IPS-15b (cell line): ENCODE measurements around the gene MLANA.

Source experiments
- H3K27me3 ChIP-seq: one replicate; pipeline ENCODE4 v1.6.1; 2013; ENCODE audit warnings: low read length; ENCODE audit not compliant: control insufficient read depth, insufficient read depth
- H3K36me3 ChIP-seq: one replicate; pipeline ENCODE4 v1.6.1; 2013; ENCODE audit warnings: low read length; ENCODE audit not compliant: control insufficient read depth, insufficient read depth
- H3K4me1 ChIP-seq: one replicate; pipeline ENCODE4 v1.6.1; 2013; ENCODE audit warnings: mild to moderate bottlenecking, low read length; ENCODE audit not compliant: control insufficient read depth, insufficient read depth
- H3K4me3 ChIP-seq: one replicate; pipeline ENCODE4 v1.5.1; 2013; ENCODE audit warnings: low read depth, low read length
- H3K9ac ChIP-seq: one replicate; pipeline ENCODE4 v1.6.1; 2013; ENCODE audit warnings: low read depth, mild to moderate bottlenecking, low read length
- H3K9me3 ChIP-seq: one replicate; pipeline ENCODE4 v1.6.1; 2013; ENCODE audit warnings: mild to moderate bottlenecking, low read length; ENCODE audit not compliant: control insufficient read depth, insufficient read depth

MLANA gene

GRCh38 chr9:5853617-5854016, 37.1 kb upstream of the MLANA start:
- Histone ChIP-seq H3K36me3 (no peaks in the 10 kb centered on the region), H3K27me3 (no peaks in the 10 kb centered on the region), H3K9me3 (no peaks in the 10 kb centered on the region), H3K9ac (no peak overlapping the region), H3K4me3 (no peak overlapping the region), H3K4me1 (no peaks in the 10 kb centered on the region)

DNA sequence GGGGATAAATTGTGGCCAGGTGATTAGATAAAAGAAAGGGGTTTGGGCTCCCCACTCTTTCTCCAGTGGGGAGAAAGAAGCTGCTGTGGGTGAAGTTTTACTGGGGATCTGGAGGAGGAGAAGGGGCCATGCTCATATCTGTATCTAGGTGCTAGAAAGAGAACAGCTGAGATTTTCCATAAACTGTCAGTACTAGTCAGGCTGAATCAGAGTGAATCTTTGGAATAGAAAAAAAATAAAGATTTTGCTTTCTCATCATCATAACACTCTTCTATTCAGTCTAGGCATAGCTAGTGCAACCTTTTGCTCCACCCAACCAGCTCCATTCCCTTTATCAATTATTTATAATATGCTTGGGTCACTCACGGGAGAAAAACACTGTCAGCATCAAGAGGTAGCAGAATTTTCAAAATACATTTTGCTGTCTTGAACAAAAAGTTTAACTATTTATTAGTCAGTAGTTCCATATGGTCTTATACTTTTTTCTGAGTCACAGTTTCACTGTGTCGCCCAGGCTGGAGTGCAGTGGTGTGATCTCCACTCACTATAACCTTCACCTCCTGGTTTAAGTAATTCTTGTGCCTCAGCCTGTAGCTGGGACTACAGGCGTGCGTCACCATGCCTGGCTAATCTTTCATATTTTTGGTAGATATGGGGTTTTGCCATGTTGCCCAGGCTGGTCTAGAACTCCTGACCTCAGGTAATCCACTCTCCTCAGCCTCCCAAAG, 36.5 kb upstream of the MLANA start:
- H3K9me3 ChIP-seq: no peaks in the 10 kb centered on the region

GRCh38 chr9:5857928-5858327, 32.8 kb upstream of the MLANA start:
- H3K4me3 ChIP-seq: no peak overlapping the region
- no peaks in the 10 kb centered on the region for H3K9me3 ChIP-seq
- no peaks in the 10 kb centered on the region for H3K36me3 ChIP-seq
- H3K4me1 ChIP-seq: no peaks in the 10 kb centered on the region
- no peaks in the 10 kb centered on the region for H3K27me3 ChIP-seq
- no peak overlapping the region for H3K9ac ChIP-seq

More for the DNA sequence above, 36.5 kb upstream of the MLANA start:
- H3K4me3 ChIP-seq: no peak overlapping the region
- H3K36me3 ChIP-seq: no peaks in the 10 kb centered on the region
- H3K9ac ChIP-seq: no peak overlapping the region
- no peaks in the 10 kb centered on the region for H3K27me3 ChIP-seq
- no peaks in the 10 kb centered on the region for H3K4me1 ChIP-seq

GRCh38 chr9:5858833-5859232, 31.9 kb upstream of the MLANA start:
- Histone ChIP-seq H3K9me3 (no peaks in the 10 kb centered on the region), H3K9ac (no peak overlapping the region), H3K4me3 (no peak overlapping the region), H3K4me1 (no peaks in the 10 kb centered on the region), H3K36me3 (no peaks in the 10 kb centered on the region), H3K27me3 (no peaks in the 10 kb centered on the region)

GRCh38 chr9:5863092-5863746, 27.5 kb upstream of the MLANA start:
- Histone ChIP-seq H3K9me3 (no peaks in the 10 kb centered on the region), H3K9ac (no peak overlapping the region), H3K4me3 (no peak overlapping the region), H3K36me3 (no peaks in the 10 kb centered on the region), H3K4me1 (no peaks in the 10 kb centered on the region), H3K27me3 (no peaks in the 10 kb centered on the region)

- Histone ChIP-seq H3K4me3 (no peak overlapping the region), H3K9me3 (no peaks in the 10 kb centered on the region), H3K4me1 (no peaks in the 10 kb centered on the region), H3K27me3 (no peaks in the 10 kb centered on the region), H3K9ac (no peak overlapping the region), H3K36me3 (no peaks in the 10 kb centered on the region)
Observed at GRCh38 chr9:5864446-5864845, 26.2 kb upstream of the MLANA start.

GRCh38 chr9:5866272-5866671, 24.4 kb upstream of the MLANA start:
- no peak overlapping the region for H3K4me3 ChIP-seq
- no peaks in the 10 kb centered on the region for H3K4me1 ChIP-seq
- peaks cover 3% of the 10 kb centered on the region for H3K27me3 ChIP-seq
- H3K9me3 ChIP-seq: no peaks in the 10 kb centered on the region
- no peak overlapping the region for H3K9ac ChIP-seq
- H3K36me3 ChIP-seq: no peaks in the 10 kb centered on the region

GRCh38 chr9:5866685-5867084, 24.0 kb upstream of the MLANA start:
- Histone ChIP-seq H3K4me1 (no peaks in the 10 kb centered on the region), H3K9ac (no peak overlapping the region), H3K27me3 (peaks cover 3% of the 10 kb centered on the region), H3K9me3 (no peaks in the 10 kb centered on the region), H3K4me3 (no peak overlapping the region), H3K36me3 (no peaks in the 10 kb centered on the region)

- Histone ChIP-seq H3K4me3 (no peak overlapping the region), H3K36me3 (no peaks in the 10 kb centered on the region), H3K27me3 (peaks cover 3% of the 10 kb centered on the region), H3K4me1 (peaks cover 4% of the 10 kb centered on the region), H3K9me3 (no peaks in the 10 kb centered on the region), H3K9ac (no peak overlapping the region)
Observed at GRCh38 chr9:5868235-5868634, 22.5 kb upstream of the MLANA start.

DNA sequence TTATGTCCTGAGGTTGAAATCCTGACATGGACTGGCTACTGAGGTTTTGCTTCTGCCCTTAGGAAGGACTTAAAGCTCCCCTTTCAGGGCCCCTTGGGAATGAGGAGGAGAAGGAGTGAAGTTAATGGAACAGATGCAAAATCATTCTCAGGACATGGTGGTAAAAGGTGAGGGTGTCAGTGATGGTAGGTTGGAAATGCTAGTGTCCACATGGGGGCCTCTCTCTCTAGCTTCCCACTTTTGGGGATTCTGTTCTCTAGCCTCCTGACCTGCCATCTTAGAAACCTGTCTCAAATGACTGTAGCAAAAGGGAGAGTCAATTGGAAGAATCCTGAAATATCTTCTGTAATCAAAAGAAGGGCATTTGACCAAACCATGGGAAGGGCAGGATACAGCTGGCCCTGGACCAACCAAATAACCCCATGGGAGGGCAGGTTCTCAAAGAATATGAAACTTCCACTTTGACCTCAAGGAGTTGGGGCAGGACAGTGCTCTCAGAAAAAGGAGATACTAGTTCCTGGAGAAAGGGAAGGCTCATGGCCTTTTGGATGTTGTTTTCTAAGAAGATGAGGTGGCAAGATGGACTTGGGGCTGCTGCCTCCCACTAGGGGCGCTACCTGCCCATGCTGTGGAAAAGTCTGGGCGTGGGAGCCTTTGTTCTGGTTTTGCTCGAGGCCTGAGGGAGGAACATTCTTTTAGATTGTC, 21.2 kb upstream of the MLANA start:
- H3K36me3 ChIP-seq: no peaks in the 10 kb centered on the region
- H3K9me3 ChIP-seq: no peaks in the 10 kb centered on the region
- no peak overlapping the region for H3K9ac ChIP-seq
- H3K27me3 ChIP-seq: peaks cover 3% of the 10 kb centered on the region
- peaks cover 4% of the 10 kb centered on the region for H3K4me1 ChIP-seq
- H3K4me3 ChIP-seq: no peak overlapping the region

GRCh38 chr9:5870020-5870339, 20.7 kb upstream of the MLANA start:
- no peak overlapping the region for H3K9ac ChIP-seq
- no peaks in the 10 kb centered on the region for H3K36me3 ChIP-seq
- H3K9me3 ChIP-seq: no peaks in the 10 kb centered on the region
- no peak overlapping the region for H3K4me3 ChIP-seq
- peaks cover 3% of the 10 kb centered on the region for H3K27me3 ChIP-seq
- peaks cover 4% of the 10 kb centered on the region for H3K4me1 ChIP-seq

DNA sequence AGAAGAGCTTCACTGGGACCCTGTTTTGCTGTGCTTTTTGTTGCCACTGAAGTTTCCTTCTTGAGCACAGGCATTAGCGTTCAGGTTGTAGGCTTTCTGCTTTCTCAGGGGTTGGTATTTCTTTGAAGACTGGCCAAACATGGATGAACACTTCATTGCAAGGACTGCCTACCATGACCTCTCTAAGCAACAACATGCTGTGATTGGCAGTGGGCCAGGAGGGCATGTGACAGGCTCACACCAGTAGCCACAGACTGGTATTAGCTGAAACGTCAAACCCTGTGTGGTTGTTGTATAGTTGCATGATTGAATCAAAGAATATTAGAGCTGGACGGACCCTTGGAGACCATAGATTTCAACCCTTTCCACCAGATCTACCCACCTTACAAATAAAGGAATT, 20.0 kb upstream of the MLANA start:
- Histone ChIP-seq H3K9ac (no peak overlapping the region), H3K4me3 (no peak overlapping the region)

More for the DNA sequence above, 20.0 kb upstream of the MLANA start:
- Histone ChIP-seq H3K27me3 (peaks cover 3% of the 10 kb centered on the region), H3K4me1 (peaks cover 4% of the 10 kb centered on the region), H3K9me3 (no peaks in the 10 kb centered on the region), H3K36me3 (no peaks in the 10 kb centered on the region)
